ENCODE results near the gene KBTBD4. TPM values are rescaled to one million over a fixed set of nuclear protein-coding genes. Genes with fewer than 3 reads are reported as not detected.

KBTBD4 gene
- total RNA-seq = 12.9 TPM
- long read RNA-seq, transcript KBTBD4-209 (3 exons, 3,079 nt) = minor isoform, 5 of 71 reads
- long read RNA-seq, transcript KBTBD4-202 (4 exons, 2,372 nt) = major isoform, 59 of 71 reads
- long read RNA-seq, partial matches to known transcripts = 0 of 71 reads
- long read RNA-seq, other reads (novel, unspliced or antisense) = 6 of 71 reads

DNA sequence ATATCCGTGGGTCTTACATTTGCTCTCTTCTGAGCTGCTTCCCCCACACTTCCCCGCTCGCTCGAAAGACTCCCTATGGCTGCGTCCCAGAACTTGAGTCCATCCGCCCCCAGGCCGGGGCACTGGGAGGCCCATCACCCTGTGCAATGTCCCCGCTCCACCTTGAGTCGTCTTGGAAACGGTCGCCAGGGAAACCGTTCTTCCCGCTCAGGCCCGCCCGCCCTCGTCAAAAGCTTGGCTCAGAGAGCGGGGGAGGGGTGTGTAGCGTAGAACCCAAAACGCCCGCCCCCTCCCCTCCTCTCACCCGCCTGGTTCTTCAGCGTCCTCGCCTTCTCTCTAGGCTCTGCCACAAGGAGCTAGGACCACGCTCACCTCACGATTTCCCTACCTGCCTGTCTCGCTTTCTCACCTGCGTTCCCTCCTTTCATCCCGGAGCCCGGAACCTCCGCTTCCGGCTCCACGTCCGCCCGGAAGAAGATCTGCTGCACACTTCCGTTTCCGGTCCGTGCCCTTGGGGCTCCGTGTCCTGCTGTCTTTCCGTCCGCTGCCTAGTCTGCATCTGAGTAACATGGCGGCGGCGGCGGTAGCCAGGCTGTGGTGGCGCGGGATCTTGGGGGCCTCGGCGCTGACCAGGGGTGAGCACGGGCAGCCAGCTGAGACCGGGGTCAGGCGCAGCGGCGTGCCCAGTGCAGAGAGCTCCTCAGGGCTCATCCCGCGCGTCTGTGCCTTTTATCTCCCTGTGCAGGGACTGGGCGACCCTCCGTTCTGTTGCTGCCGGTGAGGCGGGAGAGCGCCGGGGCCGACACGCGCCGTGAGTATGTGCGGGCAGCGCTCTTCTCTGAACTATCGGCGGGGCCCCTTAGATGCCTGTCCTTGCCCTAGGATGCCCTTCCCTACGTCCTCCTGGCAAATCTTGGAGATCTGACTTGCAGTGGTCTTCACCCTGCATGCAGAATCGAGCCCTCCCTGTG, at the start of gene KBTBD4, which contains the start of gene NDUFS3:
TSS of gene KBTBD4 (minus strand) at position 447 of the 971 bp plus-strand sequence. CDS start at position 428, 19 bp downstream.
TSS of gene NDUFS3 (plus strand) at position 551 of the 971 bp plus-strand sequence. CDS start at position 569, 18 bp downstream.
- ATAC-seq (ENCODE audit: poor library complexity) (peak; percentile 96), DNase-seq (peak; percentile 90)
- intact Hi-C loops (cut with DNase I) = no loop called here

DNA sequence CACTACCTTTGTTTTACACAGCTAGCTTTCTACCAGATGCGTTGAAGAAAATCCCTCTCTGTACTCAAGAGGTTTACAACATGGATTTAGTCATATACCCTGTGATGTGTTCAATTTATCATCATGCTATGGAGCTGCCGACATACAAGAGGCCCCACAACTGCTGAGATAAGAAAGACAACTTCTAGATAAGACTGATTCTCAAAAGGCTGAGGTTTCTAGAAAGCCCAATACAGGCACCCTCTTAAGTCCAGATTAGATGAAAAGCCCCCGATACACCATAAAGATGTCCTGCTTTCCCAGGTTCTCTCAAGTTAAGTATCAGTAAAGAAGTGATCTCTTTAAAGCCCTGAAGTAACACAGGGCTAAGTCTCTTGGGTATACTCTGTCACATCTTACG, 49.3 kb upstream of the KBTBD4 start:
- DNase-seq = no peak
- no peak for ATAC-seq (ENCODE audit: poor library complexity)
- intact Hi-C loops (cut with DNase I) = no loop called here

DNA sequence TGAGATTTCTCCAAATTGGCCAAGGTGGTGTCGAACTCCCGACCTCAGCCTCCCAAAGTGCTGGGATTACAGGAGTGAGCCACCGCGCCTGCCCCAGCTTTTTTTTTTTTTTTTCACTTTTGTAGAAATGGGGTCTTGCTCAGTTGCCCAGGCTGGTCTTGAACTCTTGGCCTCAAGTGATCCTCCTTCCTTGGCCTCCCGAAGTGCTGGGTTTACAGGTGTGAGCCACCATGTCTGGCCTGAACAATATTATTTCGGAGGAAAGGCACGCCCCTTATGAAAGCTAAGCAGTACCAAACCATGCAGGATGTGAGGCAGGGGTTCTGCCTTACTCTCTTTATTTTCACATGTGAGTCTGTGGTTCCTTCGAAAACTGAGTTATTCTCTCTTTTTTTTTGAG, 47.5 kb upstream of the KBTBD4 start:
- intact Hi-C loops (cut with DNase I) = no loop called here
- ATAC-seq (ENCODE audit: poor library complexity) (no peak), DNase-seq (no peak)

DNA sequence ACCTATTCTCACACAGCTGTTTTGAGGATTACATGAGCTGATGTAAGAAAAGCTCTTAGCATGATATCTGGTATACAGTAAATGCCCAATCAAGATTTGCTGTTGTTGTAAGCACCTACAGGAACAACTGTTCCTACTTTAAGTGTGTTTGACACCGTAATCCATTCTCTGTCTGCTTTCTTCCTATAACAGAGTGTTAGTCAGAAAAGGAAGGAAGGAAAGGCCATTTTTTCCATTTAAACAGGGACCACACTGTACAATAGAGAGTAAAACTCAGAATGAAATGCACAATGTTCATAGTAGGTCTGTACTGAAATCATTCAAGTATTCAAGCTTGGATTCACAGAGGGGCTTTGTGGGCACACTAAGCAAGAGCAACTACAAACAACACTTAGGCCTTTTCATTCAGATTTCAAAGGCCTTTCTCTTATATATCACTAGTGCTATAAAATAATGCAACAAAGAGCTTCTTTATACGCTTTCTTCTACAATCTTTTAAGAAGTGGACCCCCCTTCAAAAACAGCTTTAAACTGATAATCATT, 42.1 kb upstream of the KBTBD4 start:
- ATAC-seq (ENCODE audit: poor library complexity) = no peak
- intact Hi-C loops (cut with DNase I) = no loop called here

DNA sequence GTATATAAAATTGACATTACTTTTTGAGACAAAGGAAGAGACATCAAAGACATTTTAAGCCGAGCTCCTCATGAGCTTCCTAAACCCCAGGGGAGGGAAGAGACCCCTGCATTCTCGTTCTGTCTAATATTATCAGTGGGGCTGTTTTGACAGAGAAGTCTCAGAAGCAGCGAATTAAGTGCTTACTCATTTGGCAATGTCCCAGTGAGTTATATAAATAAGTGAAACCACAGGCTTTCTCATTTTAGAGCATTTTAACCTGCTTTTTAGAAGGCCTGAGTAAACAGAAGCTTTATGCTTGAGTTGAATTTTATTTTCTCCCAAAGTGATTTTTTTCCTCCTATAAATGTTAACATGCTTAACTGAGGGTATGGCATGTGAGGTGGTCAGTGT, 38.6 kb upstream of the KBTBD4 start:
- DNase-seq (no peak), ATAC-seq (ENCODE audit: poor library complexity) (no peak)
- intact Hi-C loops (cut with DNase I) = no loop called here

More for the DNA sequence above, 42.1 kb upstream of the KBTBD4 start:
- no peak for DNase-seq

DNA sequence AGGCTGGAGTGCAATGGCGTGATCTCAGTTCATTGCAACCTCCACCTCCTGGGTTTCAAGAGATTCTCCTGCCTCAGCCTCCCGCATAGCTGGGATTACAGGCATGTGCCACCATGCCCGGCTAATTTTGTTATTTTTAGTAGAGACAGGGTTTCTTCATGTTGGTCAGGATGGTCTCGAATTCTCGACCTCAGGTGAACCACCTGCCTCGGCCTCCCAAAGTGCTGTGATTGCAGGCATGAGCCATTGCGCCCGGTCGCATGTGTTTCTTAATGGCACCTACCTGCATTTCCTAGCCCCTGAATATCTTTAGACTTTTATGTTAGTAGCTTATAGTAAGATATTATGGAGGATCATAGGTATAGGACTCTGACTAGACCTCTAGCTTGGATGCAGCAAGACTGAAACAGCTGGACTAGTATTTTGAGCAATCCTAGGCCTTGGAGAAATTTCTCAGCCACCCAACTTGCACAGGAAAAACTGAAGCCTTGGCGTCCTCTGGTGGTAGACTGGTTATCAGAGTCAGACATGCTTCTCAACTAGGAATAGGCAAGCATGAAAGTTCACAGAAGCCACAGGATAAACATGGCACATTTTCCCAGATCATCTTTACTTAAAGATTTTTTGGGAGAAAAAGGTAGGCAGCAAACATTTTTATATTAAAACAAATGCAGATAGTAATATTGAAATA, 38.1 kb upstream of the KBTBD4 start:
- intact Hi-C loops (cut with DNase I) = no loop called here
- no peak for DNase-seq

DNA sequence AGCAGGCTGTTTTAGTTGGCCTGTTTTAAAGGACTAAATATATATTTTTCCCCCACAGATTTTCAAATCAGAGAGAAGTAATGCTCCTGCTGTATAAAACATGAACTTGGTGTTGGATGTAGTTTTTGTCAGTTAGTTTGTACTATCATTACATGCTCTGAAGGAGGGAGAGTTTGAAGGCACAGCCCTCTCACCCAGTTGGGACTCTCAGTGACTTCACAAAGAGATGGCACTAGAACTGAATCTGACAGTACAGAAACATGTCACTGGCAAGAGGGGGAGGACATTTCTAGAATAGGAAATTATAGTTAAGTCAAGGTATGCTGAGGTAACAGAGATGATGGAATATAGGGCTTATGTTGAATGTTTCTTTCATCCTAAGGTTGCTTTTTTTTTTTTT, 36.5 kb upstream of the KBTBD4 start:
- DNase-seq = no peak
- intact Hi-C loops (cut with DNase I) = no loop called here
- ATAC-seq (ENCODE audit: poor library complexity) = no peak

More for the DNA sequence above, 38.1 kb upstream of the KBTBD4 start:
- ATAC-seq (ENCODE audit: poor library complexity) = peak; percentile 79

DNA sequence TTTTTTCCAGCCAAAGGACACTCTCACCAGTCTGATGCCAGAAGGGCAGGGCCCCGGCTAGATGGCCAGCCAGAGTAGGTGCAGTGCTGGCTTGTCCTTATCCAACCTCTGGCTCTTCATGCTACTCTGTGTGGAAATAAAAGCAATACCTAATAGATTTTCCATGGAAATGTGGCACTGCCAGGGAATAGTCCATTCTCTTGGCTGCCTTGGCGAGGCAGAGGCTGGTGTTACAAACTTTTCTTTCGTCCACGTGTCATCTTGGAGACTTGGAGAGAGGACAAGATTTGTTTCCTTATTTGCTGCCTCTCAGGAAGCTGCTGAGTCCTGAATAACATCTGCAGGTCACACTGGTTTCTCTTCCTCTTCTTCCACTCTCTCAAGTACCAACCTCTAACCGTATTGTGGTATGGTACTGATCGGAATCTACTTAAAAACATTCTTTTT, 32.6 kb upstream of the KBTBD4 start:
- DNase-seq = no peak
- intact Hi-C loops (cut with DNase I) = no loop called here
- ATAC-seq (ENCODE audit: poor library complexity) = peak; percentile 55

DNA sequence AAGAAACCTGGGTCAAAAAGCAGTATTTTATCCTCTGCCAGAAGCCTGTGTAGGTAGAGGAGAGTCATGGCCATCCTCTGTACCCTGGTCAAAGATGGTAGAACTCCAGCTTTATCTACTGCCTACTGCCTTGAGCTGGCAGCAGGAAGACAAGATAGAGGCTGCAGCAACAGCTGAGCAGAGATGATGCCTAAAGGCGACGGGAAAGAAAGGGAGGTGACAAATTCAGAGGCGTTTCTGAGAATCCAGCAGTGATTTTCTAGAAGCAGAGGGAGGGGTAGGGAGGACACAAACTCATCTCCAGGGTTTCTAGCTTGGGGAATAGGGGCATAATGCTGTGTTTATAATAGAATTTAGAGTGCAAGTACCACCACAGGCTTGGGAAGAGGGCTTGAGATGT, 30.9 kb upstream of the KBTBD4 start:
- DNase-seq (no peak), ATAC-seq (ENCODE audit: poor library complexity) (no peak)
- intact Hi-C loops (cut with DNase I) = loop anchor here (10.0 kb wide), 1 partner anchor 105 kb away; no protein-coding TSS in a partner anchor

DNA sequence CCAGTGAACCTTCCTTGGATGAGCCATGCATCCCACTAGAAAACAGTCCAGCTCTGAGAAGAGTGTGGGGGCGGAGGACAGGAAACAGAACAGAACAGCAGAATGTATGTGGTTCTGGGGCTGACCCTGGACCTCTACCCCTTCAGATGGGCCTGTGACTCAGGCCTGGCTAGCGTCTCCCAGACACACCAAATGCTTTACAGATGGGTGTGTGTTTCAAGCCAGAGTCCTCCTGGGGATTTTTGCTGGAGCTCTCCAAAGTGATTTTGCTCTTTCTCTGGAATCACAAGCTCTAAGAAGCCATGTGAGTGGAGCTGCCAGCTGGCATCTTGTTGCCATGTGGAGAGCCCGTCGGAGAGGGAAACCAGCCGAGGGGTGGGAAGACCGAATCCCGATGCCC, 28.6 kb upstream of the KBTBD4 start:
- peak; percentile 70 for DNase-seq

DNA sequence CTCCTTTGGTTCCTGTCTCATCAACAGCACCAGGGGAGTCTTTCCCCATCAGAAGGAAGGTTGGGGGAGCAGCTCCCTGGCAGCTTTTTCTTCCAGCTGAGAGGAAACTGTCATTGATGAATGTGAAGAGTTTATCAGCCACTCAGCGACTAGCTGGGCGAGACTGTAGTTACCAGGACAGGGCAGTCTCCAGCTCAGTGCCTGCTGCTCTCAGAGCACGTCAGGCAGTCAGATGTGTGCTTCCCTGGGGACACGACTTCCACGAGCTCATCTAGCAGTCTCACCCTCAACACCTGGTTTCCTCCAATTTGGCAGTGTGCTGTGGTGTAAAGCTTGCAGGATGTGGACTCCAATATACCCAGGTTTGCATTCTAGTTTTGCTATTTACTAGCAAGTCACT, 28.0 kb upstream of the KBTBD4 start:
- no peak for DNase-seq
- intact Hi-C loops (cut with DNase I) = loop anchor here (10.0 kb wide), 1 partner anchor 102 kb away; no protein-coding TSS in a partner anchor
- peak; percentile 81 for ATAC-seq (ENCODE audit: poor library complexity)

More for the DNA sequence above, 28.6 kb upstream of the KBTBD4 start:
- intact Hi-C loops (cut with DNase I) = loop anchor here (10.0 kb wide), 1 partner anchor 103 kb away; no protein-coding TSS in a partner anchor
- ATAC-seq (ENCODE audit: poor library complexity) = peak; percentile 56

DNA sequence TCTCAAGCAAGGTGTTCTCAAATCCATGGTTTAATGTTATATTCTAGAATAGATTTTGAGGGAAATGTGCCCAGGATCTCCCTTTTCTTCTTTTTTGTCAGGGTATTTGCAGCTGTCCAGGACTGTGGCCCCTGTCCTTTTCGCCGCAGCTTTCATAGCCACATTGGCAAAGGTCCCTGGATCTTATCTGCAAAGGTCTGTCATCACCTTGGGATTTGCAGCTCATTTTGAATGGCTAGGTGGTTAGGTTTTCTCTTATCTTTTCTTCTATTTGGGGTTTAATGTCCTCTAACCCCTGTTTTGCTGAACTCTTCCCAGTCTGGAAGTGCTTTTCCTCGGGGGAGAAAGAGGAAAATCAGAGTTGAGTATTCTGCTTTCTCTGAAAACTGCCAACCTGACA, 27.2 kb upstream of the KBTBD4 start:
- intact Hi-C loops (cut with DNase I) = loop anchor here (10.0 kb wide), 1 partner anchor 101 kb away; no protein-coding TSS in a partner anchor
- DNase-seq (no peak), ATAC-seq (ENCODE audit: poor library complexity) (peak; percentile 53)

DNA sequence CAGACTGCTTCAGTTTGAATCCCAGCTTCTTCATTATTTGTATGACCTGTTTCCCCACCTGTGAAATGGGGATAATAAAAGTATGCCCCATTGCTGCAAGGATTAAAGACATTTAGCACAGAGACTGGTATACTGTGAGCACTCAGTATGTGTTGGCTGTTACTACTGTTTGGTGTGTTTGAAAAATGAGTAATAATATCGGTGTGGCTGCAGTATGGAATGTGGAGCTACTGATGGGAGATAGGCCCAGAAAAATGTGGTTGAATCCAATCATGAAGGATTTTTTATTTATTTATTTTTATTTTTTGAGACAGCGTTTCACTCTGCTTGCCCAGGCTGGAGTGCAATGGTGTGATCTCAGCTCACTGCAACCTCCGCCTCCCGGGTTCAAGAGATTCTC, 24.5 kb upstream of the KBTBD4 start:
- intact Hi-C loops (cut with DNase I) = loop anchor here (10.0 kb wide), 1 partner anchor 98 kb away; no protein-coding TSS in a partner anchor
- DNase-seq (no peak), ATAC-seq (ENCODE audit: poor library complexity) (no peak)

DNA sequence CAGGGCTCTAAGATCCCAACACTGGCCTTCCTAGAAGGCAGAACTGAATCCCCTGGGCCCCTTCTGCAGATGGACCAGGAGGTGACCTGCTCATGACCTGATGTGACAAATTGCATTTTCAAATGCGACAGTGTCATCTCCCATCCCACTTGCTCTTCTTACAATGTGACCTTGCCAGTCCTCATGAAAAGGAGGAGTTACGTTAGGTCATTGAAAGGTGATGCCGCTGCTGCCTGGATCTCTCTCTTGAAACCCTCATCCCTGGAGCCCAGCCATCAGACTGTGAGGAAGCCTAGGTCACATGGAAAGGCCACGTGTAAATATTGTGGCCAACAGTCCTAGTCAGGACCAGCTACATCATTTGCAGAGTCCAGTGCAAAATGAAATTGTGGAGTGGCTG, 21.1 kb upstream of the KBTBD4 start:
- ATAC-seq (ENCODE audit: poor library complexity) = no peak
- no peak for DNase-seq
- intact Hi-C loops (cut with DNase I) = loop anchor here (10.0 kb wide), 1 partner anchor 95 kb away; no protein-coding TSS in a partner anchor

DNA sequence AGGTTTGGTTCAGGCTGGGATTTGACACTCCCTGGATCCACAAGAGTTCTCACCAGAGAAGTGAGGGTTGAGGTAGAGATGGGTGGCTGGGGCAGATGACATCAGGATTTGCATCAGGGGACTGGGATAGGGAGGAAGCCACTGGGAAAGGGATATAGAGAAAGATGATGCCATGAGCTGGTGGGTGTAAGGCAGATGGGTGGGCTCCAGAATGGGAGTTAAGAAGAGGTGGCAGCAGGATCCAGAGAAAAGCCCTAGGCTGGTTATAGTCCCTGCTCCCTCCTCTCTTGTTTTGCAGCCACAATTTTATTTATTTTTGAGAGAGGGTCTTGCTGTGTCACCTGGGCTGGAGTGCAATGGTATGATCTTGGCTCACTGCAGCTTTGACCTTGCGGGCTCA, 17.2 kb upstream of the KBTBD4 start:
- ATAC-seq (ENCODE audit: poor library complexity) (no peak), DNase-seq (no peak)
- intact Hi-C loops (cut with DNase I) = no loop called here

DNA sequence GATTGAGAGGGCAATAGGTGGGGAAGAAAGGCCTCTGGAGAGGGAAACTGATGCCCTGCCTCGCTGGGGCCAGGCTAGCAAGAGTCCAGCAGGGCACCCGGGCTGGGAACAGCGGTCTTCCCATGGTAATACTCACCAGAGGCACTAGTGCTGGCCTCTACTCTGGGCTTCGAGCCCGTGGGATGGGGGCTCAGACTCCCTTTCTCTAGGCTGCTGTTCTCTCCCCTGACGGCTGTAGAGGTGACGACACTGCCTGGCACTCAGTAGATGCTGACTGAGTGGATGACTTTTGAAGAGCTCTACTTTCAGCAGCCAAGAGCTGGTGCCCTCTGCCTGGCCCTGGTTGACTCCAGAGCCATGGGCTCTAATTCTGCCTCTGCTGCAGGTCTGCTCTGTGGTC, 16.3 kb upstream of the KBTBD4 start:
- peak; percentile 94 for ATAC-seq (ENCODE audit: poor library complexity)
- intact Hi-C loops (cut with DNase I) = no loop called here
- DNase-seq = peak; percentile 61

DNA sequence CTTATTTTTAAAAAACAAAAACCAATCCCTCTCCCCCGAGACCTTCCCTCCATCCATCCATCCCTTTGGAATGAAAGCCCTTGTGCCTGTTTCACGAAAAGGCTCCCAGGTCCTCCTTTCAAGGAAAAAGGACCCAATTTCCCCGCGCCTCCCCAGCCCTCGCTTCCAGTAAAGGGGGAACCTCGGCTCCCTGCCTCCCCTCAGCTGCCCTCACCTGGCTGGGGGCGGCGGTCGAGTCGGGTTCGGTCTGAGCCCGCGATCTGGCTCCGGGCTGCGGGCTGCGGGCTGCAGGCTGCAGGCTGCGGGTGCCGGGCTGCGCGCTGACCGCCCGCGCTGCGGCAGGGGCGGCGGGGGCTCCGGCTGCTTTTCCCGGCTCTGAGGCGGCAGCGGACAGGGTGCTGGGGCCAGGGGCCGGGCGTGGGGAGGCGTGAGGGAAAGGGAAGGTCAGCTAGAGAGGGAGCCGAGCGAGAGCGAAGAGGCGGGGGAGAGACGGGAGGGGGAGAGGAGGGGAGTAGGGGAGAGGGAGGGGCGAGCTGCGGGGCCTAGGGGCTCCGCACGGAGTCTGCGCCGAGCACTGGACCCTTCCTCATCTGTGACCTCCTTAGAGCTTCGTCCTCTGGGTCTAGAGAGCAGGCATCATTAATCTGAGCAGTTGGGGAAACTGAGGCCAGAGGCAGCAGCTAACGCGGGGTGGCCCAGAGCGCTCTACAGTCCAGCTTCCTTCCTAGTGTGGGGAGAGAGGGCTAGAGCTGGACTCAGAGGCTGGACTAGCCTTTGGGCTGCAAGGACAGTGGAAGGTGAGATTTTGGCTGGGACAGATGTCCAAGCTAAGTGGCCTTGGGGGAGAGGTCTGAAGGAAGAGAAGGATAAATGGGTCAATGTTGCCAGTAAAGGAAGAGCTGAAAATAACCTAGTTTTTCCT, 15.4 kb upstream of the KBTBD4 start, which contains the start of gene C1QTNF4:
TSS of gene C1QTNF4 (minus strand) at position 478 of the 922 bp plus-strand sequence. CDS start 3,601 bp downstream, outside the sequence.
- ATAC-seq (ENCODE audit: poor library complexity) (no peak), DNase-seq (no peak)
- intact Hi-C loops (cut with DNase I) = no loop called here

Measured in Right ventricle myocardium superior (tissue), 1 donor.